Subcutaneous abdominal adipose tissue (tissue), 5 donors: ENCODE data around the gene BRMS1.
A peak's percentile ranks its signal among the peaks of the same experiment; 100 is the strongest.

ENCODE experiments used
- H3K27ac ChIP-seq: one replicate; pipeline ENCODE4 v1.7.0; 2013; ENCODE audit warnings: low read depth, mild to moderate bottlenecking, inconsistent platforms, low read length, moderate library complexity
- H3K27me3 ChIP-seq, 5 donors: one replicate each; pipeline ENCODE4 v1.7.0; 2013; ENCODE audit warnings: low read length in 5 of 5, inconsistent platforms in 1 of 5; ENCODE audit not compliant: control insufficient read depth in 5 of 5, insufficient read depth in 4 of 5
- H3K36me3 ChIP-seq, 5 donors: one replicate each; pipeline ENCODE4 v1.7.0; 2013; ENCODE audit warnings: low read length in 5 of 5; ENCODE audit not compliant: control insufficient read depth in 5 of 5, insufficient read depth in 5 of 5
- H3K4me1 ChIP-seq, 5 donors: one replicate each; pipeline ENCODE4 v1.7.0; 2013; ENCODE audit warnings: low read length in 5 of 5, mild to moderate bottlenecking in 3 of 5, moderate library complexity in 1 of 5; ENCODE audit not compliant: control insufficient read depth in 5 of 5, insufficient read depth in 5 of 5
- H3K4me3 ChIP-seq, 5 donors: one replicate each; pipeline ENCODE4 v1.7.0; 2013; ENCODE audit warnings: low read length in 5 of 5, low read depth in 1 of 5
- H3K9ac ChIP-seq, 5 donors: one replicate each; pipeline ENCODE4 v1.7.0; 2013; ENCODE audit warnings: low read length in 5 of 5, mild to moderate bottlenecking in 4 of 5, moderate library complexity in 3 of 5
- H3K9me3 ChIP-seq, 5 donors: one replicate each; pipeline ENCODE4 v1.7.0; 2013; ENCODE audit warnings: low read length in 5 of 5; ENCODE audit not compliant: control insufficient read depth in 5 of 5
- donor health status: healthy.
- donor health status: healthy.
- donor health status: healthy.
- donor health status: healthy.
- donor health status: healthy.

The BRMS1 gene

DNA sequence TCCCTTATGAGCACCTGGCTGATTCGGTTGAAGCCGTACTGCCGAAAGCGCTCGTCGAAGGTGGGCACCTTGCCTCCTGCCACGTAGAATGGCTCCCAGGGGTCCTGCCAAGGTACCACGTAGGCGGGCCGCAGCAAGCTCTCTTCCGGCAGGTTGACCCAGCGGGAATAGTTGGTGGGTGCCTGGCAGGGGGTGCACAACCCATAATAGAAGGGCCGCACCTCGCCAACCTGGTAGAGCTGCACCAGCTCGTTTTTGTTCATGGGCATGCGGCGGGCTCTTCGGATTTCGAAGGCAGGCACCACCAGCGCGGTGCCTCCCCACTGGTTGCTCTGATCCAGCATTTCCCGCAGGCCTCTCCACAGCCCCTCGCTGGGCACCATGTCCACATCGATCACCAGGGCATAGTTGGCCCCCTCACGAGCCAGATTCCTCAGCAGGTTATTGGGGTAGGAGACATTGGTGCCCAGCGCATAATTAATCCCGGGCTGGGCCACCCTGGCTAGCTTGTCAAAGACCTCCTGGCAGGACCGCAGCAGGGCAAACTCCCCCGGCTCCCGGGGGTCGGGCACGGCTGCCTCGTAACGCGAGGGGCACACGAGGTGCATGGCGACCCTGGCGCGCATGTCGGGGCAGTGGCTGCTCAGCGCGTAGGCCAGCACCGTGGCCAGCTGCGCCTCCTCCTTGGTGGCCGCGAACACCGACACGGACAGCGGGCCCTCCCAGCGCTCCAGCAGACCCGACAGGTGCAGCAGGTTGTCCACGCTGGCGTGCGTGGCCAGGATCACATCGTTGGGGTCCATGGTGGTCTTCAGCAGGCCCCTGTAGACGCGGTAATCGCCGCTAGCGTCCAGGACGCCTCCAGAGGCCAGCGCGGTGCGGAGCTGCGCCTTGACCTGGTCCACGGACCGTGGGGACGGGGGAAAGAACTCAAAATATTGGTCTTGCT lies 1.8 kb upstream of the BRMS1 start:
- Histone ChIP-seq H3K9ac (peak overlapping the region; percentile 65 to 93 (median 77)), H3K27me3 (no peaks in the 10 kb centered on the region), H3K9me3 (no peaks in the 10 kb centered on the region), H3K4me3 (peak overlapping the region; percentile 39 to 95 (median 86)), H3K27ac (peak overlapping the region; percentile 57), H3K4me1 (peaks cover 9 to 55% (median 47%) of the 10 kb centered on the region in 5 donors), H3K36me3 (peaks cover 0 to 10% (median 5%) of the 10 kb centered on the region in 5 donors)

DNA sequence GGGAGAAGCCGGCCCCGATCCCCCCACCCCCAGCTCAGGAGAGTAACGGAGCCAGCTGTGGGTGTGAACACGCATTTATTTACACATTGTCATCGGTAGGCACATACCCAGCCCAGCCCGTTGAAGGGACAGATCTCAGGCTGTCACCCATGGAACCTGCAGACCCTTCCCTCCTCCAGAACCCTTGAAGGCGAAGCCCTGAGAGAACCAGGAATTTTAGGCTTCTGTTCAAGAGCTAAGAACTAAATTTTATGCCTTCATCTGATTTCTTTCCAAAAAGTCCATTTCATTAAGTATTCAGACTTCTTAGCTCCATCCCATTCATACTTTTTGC lies 379 bp upstream of the BRMS1 start:
- Histone ChIP-seq H3K9ac (peak overlapping the region in 3 of 5 donors; percentile 81 to 87 (median 82)), H3K36me3 (peaks cover 0 to 24% (median 20%) of the 10 kb centered on the region in 5 donors), H3K4me1 (peaks cover 9 to 55% (median 47%) of the 10 kb centered on the region in 5 donors), H3K27ac (peak overlapping the region; percentile 67), H3K27me3 (no peaks in the 10 kb centered on the region), H3K9me3 (no peaks in the 10 kb centered on the region), H3K4me3 (peak overlapping the region; percentile 63 to 97 (median 95))

DNA sequence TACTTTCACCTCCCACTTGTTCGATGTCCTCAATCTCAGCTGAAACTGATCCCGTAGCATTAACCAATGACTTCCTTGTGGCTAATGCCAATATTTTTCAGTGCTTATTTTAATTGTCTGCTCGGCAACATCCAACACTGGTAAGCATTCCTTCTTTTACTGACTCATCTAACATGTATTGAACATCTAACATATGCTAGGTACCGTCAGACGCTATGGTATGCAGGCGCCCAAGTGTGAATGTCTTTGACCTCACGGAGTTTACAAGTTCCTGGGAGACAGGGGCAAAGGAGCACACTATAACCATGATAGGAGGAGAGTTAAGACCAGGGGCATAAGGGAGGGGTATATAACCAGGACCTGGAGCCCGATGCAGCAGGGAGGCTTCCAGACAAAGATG lies 1.7 kb downstream of the BRMS1 start:
- H3K4me3 ChIP-seq: no peak overlapping the region
- peaks cover 9 to 46% (median 43%) of the 10 kb centered on the region in 5 donors for H3K4me1 ChIP-seq
- H3K9ac ChIP-seq: no peak overlapping the region
- no peak overlapping the region for H3K27ac ChIP-seq
- H3K36me3 ChIP-seq: peaks cover 0 to 43% (median 39%) of the 10 kb centered on the region in 5 donors
- H3K9me3 ChIP-seq: no peaks in the 10 kb centered on the region
- H3K27me3 ChIP-seq: no peaks in the 10 kb centered on the region

DNA sequence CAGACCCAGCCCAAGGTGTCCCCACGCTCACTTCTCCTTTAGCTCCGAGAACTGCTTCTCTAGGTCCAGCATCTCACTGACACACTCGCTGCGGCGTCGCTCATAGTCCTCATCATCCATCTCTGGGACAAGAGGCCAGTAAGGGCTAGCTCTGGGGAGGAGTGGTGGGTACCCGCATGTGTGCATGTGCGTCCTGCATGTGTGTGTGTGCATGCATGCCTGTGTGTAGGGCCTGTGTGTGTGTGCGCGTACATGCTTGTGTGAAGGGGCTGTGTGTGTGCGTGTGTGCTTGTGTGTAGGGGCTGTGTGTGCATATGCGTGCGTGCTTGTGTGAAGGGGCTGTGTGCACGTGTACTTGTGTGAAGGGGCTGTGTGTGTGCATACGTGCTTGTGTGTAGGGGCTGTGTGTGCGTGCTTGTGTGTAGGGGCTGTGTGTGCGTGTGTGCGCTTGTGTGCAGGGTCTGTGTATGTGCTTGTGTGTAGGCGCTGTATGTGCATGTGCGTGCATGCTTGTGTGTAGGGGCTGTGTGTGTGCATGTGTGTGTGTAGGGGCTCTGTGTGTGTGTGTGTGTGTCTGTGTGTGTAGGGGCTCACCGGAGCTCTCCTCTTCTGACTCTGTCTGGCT lies 3.3 kb downstream of the BRMS1 start:
- no peaks in the 10 kb centered on the region for H3K9me3 ChIP-seq
- peaks cover 0 to 53% (median 48%) of the 10 kb centered on the region in 5 donors for H3K36me3 ChIP-seq
- peaks cover 7 to 38% (median 37%) of the 10 kb centered on the region in 5 donors for H3K4me1 ChIP-seq
- no peak overlapping the region for H3K4me3 ChIP-seq
- H3K9ac ChIP-seq: no peak overlapping the region
- no peak overlapping the region for H3K27ac ChIP-seq
- H3K27me3 ChIP-seq: no peaks in the 10 kb centered on the region

DNA sequence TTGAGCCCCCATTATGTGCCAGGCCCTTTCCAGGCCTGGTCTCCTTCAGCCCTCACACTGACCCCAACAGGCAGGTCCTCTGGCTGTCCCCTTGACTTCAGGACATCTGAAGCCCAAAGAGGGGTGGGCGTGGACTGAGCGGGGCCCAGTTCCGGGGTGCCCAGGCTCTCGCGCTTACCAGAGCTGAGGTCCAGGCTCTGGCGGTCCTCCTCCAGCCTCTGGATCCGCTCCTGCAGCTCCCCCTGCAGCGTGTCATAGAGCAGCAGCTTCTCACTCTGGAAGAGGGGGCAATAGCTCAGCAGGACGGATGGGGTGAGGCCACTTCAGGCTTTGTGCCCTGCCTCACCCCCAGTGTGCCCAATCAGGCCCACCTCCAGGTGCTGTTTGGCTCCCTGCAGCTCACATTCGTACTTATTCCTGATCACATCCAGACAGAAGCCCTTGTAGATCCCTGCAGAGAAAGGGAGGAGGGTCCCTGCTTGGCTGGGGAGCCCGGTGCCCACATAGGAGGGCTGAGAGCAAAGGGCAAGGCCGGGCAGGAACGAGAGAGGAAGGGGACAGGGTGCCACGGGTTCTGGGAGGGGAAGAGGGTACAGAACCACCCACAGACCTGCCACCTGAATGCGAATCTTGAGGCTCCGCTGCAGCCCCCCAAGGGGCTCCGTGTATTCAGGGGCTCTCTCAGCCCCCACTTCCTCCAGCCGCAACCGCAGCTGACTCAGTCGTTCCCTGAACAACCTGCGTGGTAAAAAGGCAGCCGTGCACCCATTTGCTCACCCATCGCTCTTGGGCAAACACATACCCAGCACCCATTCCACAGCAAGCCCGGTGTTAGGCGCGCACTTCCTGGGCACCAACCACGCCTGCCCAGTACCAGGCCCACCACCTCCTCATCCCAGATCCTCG lies 4.1 kb downstream of the BRMS1 start:
- Histone ChIP-seq H3K27me3 (peaks cover 0 to 4% (median 0%) of the 10 kb centered on the region in 5 donors), H3K9me3 (no peaks in the 10 kb centered on the region), H3K27ac (no peak overlapping the region), H3K4me1 (peaks cover 6 to 38% (median 37%) of the 10 kb centered on the region in 5 donors), H3K9ac (no peak overlapping the region), H3K36me3 (peaks cover 0 to 53% (median 48%) of the 10 kb centered on the region in 5 donors), H3K4me3 (no peak overlapping the region)

DNA sequence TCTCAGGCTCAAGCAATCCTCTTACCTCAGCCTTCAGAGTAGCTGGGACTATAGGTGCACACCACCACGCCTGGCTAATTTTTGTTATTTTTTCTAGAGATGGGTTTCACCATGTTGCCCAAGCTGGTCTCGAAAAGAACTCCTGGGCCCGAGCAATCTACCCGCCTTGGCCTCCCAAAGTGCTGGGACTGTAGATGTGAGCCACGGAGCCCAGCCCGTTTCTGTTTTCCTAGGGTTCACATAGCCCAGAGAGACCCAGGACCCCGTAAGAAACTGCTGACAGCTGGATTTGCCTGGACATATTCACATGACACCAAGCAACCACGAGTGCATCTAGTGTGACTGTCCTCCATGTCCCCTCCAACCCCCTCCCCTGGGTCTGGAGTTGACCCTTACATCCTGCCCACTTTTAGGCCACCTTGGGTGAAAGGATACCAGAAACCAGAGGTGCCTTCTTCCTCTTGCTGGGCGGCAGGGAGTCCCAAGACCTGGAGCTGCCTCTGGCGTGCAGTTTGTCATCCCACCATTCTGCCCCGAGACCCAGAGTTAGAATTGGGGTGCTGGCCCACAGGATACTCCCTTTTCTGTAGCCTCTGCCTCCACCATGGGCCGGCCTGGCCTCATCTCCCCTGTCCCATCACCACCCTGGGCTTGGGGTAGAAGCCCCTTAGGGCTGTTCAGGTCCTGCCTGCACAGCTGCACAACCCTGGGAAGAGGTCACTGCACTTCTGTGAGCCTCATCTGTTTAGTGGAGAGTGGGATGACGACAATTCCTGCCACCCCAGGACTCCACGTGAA lies 5.0 kb downstream of the BRMS1 start:
- H3K9ac ChIP-seq: no peak overlapping the region
- H3K27me3 ChIP-seq: peaks cover 0 to 7% (median 0%) of the 10 kb centered on the region in 5 donors
- no peak overlapping the region for H3K27ac ChIP-seq
- H3K9me3 ChIP-seq: no peaks in the 10 kb centered on the region
- no peak overlapping the region for H3K4me3 ChIP-seq
- peaks cover 0 to 53% (median 48%) of the 10 kb centered on the region in 5 donors for H3K36me3 ChIP-seq
- H3K4me1 ChIP-seq: peaks cover 6 to 39% (median 37%) of the 10 kb centered on the region in 5 donors

DNA sequence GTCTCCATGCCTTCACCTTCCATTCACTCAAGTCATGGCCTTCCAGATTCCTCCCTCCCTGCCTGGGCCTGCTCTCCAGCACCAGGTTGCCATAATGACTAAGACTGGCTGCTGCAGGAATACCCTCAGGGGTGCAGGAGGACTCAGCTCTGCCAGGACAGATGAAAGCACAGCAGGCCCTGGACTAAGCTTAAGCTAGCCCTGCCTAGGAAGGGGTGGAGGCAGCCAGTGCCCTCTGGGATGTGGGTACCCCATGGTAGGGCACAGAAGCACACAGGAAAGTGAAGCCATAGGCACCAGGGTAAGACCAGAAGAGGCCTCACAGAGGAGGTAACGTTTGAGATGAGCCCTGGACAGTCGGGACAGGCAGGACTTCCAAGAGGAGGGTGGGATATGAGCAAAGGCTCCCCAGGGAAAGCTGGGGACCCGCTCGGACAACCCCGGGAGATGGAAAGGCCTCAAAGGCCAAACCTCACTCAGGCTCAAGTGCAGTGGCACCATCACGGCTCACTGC lies 5.7 kb downstream of the BRMS1 start:
- Histone ChIP-seq H3K4me3 (no peak overlapping the region), H3K4me1 (peaks cover 3 to 36% (median 32%) of the 10 kb centered on the region in 5 donors), H3K36me3 (peaks cover 0 to 53% (median 49%) of the 10 kb centered on the region in 5 donors), H3K27me3 (peaks cover 0 to 7% (median 0%) of the 10 kb centered on the region in 5 donors), H3K27ac (no peak overlapping the region), H3K9me3 (no peaks in the 10 kb centered on the region), H3K9ac (no peak overlapping the region)

DNA sequence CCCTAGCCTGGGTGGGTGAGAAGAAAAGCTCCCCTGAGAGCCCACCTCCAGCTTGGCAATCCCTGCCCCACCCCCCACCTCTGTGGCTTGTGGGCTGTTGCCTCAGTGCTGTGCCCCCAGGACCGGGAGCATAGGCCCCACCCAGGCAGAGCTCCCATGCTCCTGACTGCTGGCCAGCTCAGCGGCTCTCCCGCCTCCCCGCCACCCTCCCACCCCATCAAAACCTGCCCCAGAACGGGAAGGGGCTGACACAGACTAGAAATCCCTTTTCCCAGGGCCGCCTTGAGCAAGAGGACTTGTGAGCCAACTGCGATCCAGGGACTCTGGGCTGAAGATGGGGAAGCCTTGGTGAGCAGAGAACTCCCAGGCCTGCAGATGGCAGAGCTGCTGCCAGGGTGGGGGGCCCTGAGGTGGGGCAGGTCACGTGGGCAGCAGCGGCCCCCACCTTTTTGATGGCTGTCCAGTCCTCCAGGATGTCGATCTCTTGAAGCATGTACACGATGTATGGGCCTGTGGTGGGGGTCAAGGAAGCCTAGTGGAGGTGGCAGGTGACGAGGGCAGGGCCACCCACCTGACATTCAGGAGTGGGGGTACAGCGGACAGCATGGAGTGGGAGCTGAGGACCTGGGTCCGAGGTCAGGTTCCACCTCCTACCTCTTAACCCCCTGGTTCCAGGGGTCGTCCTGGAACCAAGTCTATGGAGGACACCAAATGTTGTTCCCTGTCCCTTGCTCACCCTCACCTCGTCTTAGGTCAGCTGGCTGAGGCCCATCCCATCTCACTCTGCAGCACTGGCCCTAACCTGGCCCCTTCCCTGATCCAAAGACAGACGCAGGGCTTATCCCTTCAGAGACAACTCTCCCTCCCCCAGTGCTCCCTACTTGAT lies 6.4 kb downstream of the BRMS1 start:
- Histone ChIP-seq H3K27me3 (peaks cover 0 to 7% (median 0%) of the 10 kb centered on the region in 5 donors), H3K9ac (no peak overlapping the region), H3K36me3 (peaks cover 0 to 56% (median 51%) of the 10 kb centered on the region in 5 donors), H3K27ac (no peak overlapping the region), H3K4me3 (no peak overlapping the region), H3K9me3 (no peaks in the 10 kb centered on the region), H3K4me1 (peaks cover 0 to 29% (median 25%) of the 10 kb centered on the region in 5 donors)
